ENCODE data around the gene CCDC73. TPM values are rescaled to one million over a fixed set of nuclear protein-coding genes. Genes with fewer than 3 reads are reported as not detected.

Gene CCDC73
- total RNA-seq = not detected in 2 replicates
- long read RNA-seq = 0 reads

DNA sequence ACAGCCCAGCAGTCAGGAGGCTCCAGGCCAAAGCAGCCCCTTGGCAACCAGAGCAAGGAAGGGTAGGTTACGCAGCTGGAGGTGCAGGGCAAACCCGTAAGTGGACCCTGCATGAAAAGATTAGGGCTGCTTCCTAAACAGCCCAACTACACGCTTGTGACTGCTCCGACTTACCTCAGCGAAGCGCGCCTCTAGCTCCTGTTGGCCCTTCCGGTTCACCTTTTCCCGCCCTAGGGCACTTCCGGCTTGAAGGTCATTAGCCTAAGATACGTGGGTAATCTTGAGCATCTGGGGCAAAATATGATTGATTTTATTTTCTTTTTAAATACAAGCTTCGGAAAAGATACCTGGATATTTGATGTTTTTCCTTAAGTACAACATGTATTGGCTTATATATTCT lies at the start of gene CCDC73:
Gene CCDC73, minus strand, starts transcription at position 224 of the 400 bp plus-strand sequence. CDS start 34,419 bp downstream, outside the sequence.
- Mint-ChIP-seq H3K27ac (no peak within 1 kb of the TSS), H3K36me3 (ENCODE audit: insufficient read depth) (no peaks in the 10 kb centered on the region), H3K9me3 (ENCODE audit: low read depth) (no peaks in the 10 kb centered on the region), H3K4me3 (ENCODE audit: low read depth) (no peak within 1 kb of the TSS), H3K4me1 (ENCODE audit: low read depth) (peaks cover 6% of the 10 kb centered on the region), H3K27me3 (peaks cover 18% of the 10 kb centered on the region)
- DNase-seq (ENCODE audit: low spot score, unreplicated experiment) = no peak
- TF ChIP-seq, protein P1, sequence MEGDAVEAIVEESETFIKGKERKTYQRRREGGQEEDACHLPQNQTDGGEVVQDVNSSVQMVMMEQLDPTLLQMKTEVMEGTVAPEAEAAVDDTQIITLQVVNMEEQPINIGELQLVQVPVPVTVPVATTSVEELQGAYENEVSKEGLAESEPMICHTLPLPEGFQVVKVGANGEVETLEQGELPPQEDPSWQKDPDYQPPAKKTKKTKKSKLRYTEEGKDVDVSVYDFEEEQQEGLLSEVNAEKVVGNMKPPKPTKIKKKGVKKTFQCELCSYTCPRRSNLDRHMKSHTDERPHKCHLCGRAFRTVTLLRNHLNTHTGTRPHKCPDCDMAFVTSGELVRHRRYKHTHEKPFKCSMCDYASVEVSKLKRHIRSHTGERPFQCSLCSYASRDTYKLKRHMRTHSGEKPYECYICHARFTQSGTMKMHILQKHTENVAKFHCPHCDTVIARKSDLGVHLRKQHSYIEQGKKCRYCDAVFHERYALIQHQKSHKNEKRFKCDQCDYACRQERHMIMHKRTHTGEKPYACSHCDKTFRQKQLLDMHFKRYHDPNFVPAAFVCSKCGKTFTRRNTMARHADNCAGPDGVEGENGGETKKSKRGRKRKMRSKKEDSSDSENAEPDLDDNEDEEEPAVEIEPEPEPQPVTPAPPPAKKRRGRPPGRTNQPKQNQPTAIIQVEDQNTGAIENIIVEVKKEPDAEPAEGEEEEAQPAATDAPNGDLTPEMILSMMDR (IDR thresholded peaks at IDR 0.05; ENCODE audit: unreplicated experiment) = no peak

DNA sequence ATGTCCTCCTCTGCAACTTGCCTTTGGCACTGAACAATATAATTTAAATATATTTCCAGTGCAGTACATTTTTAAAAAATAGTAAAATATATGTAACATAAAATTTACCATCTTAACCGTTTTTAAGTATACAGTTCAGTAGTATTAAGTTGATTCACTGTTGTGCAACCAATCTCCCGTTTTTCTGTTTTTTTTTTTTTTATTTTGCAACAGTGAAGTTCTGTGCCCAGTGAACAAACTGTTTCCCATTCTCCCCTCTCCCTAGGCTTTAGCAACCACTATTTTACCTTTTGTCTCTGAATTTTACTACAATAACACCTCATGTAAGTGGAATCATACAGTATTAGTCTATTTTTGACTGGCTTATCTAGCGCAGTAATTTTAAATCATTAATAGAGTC lies 49.1 kb upstream of the CCDC73 start:
- no peak overlapping the region for H3K27ac Mint-ChIP-seq
- no peak for DNase-seq (ENCODE audit: low spot score, unreplicated experiment)
- no peaks in the 10 kb centered on the region for H3K27me3 Mint-ChIP-seq
- no peaks in the 10 kb centered on the region for H3K9me3 Mint-ChIP-seq (ENCODE audit: low read depth)
- TF ChIP-seq, protein P1 (IDR thresholded peaks at IDR 0.05; ENCODE audit: unreplicated experiment) = no peak
- no peaks in the 10 kb centered on the region for H3K4me1 Mint-ChIP-seq (ENCODE audit: low read depth)
- no peaks in the 10 kb centered on the region for H3K36me3 Mint-ChIP-seq (ENCODE audit: insufficient read depth)
- no peak overlapping the region for H3K4me3 Mint-ChIP-seq (ENCODE audit: low read depth)

DNA sequence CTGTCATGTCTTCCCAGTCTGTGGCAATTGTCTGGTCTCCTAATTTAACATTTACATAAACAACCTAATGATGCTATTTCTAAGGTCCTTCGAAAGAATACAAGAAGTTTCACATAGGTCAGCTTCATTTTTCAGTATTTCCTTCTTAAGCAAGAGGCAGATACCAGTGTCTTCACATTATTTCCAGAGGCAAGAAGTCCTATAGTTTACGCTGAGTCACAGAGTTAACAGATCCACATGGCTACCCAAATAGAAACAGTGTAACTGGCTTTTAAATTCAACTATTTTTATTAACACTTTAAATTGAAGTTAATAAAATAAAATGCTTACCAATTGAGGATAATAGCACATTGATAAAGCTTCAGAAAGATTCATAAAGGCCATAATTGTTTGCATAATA lies 46.1 kb upstream of the CCDC73 start:
- H3K36me3 Mint-ChIP-seq (ENCODE audit: insufficient read depth) = no peaks in the 10 kb centered on the region
- H3K4me3 Mint-ChIP-seq (ENCODE audit: low read depth) = no peak overlapping the region
- no peaks in the 10 kb centered on the region for H3K27me3 Mint-ChIP-seq
- H3K27ac Mint-ChIP-seq = no peak overlapping the region
- no peaks in the 10 kb centered on the region for H3K4me1 Mint-ChIP-seq (ENCODE audit: low read depth)
- no peaks in the 10 kb centered on the region for H3K9me3 Mint-ChIP-seq (ENCODE audit: low read depth)
- no peak for DNase-seq (ENCODE audit: low spot score, unreplicated experiment)
- TF ChIP-seq, protein P1 (IDR thresholded peaks at IDR 0.05; ENCODE audit: unreplicated experiment) = no peak

DNA sequence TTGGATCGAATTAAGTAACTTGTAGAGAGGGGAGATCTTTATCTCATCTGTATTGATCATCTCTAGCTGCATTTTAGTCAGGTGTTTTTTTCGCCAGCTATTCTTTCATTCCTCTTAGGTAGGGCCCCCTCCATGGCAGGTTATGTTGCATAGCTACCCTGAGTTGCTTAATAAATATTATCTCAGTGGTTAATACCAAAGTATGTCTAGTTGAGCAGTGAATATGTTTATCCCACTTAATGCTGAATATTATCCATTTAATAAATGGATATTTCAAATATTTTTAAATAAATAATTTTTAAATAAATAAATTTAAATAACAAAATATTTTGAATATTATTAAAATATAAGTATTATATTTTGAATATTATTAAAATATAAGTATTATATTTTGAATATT lies 44.8 kb upstream of the CCDC73 start:
- Mint-ChIP-seq H3K27ac (no peak overlapping the region), H3K9me3 (ENCODE audit: low read depth) (no peaks in the 10 kb centered on the region), H3K27me3 (no peaks in the 10 kb centered on the region), H3K4me1 (ENCODE audit: low read depth) (no peaks in the 10 kb centered on the region), H3K36me3 (ENCODE audit: insufficient read depth) (no peaks in the 10 kb centered on the region), H3K4me3 (ENCODE audit: low read depth) (no peak overlapping the region)
- TF ChIP-seq, protein P1 (IDR thresholded peaks at IDR 0.05; ENCODE audit: unreplicated experiment) = no peak
- no peak for DNase-seq (ENCODE audit: low spot score, unreplicated experiment)

DNA sequence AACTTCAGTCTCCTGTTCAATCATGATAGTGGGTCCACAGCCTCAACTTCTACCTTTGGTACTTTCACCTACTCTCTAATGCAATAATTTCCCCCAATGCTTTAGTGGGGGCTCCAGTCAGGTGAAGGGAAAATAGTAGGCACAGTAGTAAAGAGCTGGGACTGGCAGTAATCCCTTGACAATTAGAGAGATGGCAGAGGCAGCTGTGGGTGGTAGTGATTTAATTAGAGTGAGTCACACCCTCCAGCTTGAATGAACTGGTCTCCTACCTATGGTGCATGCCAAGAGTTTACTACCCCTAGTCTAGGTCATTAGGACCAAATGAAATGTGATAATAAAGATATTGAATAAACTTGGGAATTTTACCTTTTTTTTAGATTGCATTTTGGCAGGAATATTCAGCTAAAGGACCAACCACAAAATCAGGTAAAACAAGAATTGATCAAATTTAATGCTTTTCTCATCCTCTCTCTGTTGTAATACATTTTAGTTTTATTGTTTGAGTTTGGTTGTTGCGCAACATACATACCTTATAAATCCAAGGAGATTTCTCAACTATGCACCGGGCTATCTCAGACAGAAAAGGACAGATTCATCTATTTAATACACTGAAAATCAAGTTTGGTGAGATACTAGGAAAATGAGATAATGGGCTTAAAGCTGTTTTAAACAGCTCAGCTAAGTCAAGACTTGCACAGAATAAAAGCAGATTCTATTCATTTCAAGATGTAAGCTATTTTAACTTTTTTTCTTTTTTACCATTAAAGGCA lies 44.2 kb upstream of the CCDC73 start:
- DNase-seq (ENCODE audit: low spot score, unreplicated experiment) = no peak
- H3K9me3 Mint-ChIP-seq (ENCODE audit: low read depth) = no peaks in the 10 kb centered on the region
- H3K4me1 Mint-ChIP-seq (ENCODE audit: low read depth) = no peaks in the 10 kb centered on the region
- H3K27ac Mint-ChIP-seq = no peak overlapping the region
- H3K27me3 Mint-ChIP-seq = peaks cover 3% of the 10 kb centered on the region
- TF ChIP-seq, protein P1 (IDR thresholded peaks at IDR 0.05; ENCODE audit: unreplicated experiment) = no peak
- no peak overlapping the region for H3K4me3 Mint-ChIP-seq (ENCODE audit: low read depth)
- no peaks in the 10 kb centered on the region for H3K36me3 Mint-ChIP-seq (ENCODE audit: insufficient read depth)
